Stimulated activated CD4-positive, alpha-beta T cell treated with anti-CD3 and anti-CD28 coated beads, Interleukin-1b, Interleukin-23, amount 100 ng/mL, for 1 hour (primary cell): ENCODE measurements around the gene MATK.
"Not testable (repeated sequence)": the region's sequence is repeated elsewhere in the genome, so short reads cannot be mapped to it uniquely, and the experiment has no call there.

ENCODE experiments used
- DNase-seq, 2 donors: peaks; one replicate each; pipeline ENCODE4 v3.0.0-alpha.2; 2020; ENCODE audit warnings: low read depth in 2 of 2

The MATK gene

DNA sequence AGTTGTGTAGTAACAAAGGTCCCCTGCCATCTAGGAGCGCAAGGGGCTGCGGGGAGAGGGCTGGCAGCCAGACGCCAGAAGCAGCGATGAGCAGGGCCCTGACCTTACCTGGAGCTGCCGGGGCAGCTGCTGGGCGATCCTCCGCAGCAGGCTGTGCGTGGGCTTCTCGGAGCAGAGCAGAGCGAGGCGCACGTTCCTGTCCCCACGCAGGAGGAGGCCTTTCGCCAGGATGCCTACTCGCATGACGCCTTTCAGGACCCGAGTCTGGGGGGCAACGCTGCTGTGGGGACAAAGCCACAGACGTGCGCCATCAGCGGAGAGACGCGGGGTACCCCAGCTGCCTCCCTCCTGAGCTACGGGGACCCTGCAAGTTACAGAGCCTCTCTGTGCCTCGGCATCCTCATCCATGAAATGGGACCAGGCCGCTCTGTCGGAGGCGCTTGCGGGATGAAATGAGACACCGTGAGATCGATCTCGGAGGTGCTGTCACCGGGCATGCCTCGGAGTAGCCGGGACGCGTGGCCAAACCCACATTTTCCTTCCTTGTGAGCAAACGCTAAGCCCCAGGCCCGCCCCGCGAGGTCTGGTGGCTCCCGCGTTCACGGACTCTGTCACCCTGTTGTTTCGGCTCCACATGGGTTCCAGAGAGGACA, 30.5 kb upstream of the MATK start:
- DNase-seq: no peak

DNA sequence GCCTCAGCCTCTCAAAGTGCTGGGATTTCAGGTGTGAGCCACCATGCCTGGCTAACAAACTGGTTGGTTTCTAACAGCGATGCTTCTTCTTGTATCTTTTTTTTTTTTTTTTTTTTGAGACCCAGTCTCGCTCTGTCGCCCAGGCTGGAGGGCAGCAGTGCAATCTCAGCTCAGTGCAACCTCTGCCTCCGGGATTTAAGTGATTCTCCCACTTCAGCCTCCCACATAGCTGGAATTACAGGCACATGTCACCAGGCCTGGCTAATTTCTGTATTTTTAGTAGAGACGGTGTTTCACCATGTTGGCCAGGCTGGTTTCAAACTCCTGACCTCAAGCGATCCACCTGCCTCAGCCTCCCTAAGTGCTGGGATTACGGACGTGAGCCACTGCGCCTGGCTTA, 30.0 kb upstream of the MATK start:
- not testable (repeated sequence) for DNase-seq

DNA sequence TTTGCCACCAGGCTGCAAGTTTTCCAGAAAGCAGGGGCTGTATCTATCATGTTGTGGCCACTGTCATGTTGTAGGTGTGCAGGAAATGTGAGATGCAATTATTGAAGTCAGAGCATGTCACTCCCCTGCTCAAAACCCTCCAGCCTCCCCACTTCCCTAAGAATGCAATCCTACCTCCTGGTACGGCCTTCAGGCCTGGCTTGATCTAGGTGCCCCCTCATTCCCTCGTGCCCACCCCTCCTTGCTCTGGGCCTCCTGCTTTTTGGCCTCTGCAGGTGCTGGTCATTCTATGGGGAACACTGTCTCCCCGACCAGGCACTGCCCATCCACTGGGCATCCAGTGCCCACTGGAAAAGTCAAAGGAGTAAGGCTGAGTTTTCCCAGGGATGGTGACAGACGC, 28.5 kb upstream of the MATK start:
- no peak for DNase-seq

DNA sequence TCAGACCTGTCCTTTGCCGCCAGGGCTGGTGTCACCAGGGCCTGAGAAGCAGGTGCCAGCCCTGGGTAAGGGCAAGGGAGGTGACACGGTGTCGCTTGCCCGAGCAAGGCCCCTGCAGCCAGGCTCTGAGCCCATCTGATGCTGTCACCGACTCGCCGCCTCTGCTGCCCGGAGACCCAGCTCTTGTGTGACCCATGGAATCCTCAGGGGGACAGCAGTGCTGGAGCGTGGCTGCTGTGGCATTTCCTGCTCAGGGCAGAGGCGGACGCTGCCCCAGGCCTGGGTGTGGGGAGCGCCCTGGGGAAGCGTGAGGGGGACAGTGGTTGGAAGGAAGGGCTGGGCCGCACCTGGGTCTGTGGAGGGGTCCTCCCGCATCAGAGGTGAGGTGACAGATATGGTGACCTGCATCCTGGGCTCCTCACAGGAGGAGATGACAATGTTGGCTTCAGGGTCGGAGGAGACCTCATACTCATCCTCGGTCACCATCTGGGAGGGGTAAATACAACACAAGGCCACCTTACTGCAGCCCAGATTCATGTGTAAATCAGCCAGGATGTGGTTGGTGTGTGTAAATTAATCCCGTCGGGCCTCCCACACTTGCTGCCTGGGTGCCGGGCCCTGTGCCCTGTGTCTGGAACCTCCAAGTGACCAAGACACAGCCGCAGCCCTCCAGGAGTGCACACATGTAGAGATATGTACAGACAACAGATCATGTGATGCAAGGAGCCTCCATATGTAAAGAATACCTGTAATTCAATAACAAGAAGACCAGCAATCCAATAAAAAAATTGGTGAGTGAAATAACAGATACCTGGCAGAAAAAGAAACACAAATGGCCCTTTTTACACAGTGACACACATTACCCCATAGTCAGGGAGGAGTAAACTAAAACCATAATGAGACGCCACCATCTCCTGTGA, 27.6 kb upstream of the MATK start:
- DNase-seq: no peak

DNA sequence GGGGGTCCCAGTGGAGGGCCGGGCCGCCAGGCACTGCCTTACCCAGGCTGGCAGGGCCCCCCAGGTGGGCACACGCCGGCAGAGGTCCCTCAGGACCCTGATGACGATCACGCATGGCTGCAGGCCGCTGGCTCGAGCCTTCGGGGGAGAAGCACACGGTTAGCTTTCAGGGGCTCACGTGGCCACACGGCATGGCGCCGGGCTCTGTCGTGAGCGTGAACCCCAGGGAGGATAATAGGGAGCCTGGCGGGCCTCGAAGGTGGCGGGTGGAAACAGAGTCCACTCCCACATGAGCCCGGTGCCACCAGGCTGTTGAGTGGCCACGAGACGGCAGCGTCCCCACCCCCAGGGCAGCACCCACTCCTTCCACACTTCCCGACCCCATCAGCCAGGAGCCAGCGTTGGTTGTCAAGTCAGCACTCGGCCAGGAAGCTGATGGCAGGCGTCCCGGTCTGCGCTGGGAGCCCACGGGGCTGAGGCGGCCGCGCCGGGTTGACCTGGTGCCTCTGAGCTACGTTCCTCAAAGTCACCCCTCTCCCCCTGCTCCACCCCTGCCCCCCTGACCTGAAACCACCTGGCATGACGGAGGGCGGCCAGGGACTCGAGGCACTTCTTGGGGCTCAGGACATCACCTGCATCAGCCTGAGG, 24.7 kb upstream of the MATK start:
- no peak for DNase-seq

DNA sequence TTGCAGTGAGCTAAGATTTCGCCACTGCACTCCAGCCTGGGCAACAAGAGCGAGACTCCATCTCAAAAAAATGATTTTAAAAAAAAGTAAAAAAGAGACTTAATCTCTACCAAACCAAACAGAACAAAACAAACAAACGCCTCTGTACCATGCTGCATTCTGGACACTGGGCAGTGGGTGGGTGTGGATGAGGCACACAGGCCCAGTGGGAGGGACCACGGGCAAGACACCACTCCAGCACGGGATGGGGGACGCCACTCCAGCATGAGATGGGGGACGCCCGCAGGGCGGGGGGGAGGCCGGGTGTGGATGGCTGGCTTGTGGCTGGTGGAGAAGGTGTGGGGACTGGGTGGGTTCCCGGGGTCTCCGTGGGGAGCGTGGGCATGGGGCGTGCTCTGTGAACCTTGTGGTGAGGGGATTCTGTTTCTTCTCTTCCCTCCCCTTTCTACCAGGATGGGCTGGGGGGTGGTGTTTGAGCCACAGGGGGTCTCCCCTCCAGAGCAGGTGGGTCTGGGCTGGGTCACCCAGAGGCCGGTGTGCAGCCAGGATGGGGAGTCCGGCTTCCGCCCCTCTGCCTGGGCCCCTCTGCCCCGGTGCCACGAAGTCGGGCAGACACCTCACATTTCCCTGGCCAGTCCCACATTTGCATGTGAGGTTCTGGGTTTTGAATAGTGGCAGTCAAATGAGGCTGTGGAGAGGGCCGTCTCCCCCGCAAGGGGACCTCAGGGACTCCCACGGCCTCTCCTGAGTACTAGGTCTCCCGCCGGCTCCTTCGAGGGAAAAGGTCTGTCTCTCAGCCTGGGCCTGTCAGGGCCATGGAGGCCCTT, 23.9 kb upstream of the MATK start:
- DNase-seq: no peak

DNA sequence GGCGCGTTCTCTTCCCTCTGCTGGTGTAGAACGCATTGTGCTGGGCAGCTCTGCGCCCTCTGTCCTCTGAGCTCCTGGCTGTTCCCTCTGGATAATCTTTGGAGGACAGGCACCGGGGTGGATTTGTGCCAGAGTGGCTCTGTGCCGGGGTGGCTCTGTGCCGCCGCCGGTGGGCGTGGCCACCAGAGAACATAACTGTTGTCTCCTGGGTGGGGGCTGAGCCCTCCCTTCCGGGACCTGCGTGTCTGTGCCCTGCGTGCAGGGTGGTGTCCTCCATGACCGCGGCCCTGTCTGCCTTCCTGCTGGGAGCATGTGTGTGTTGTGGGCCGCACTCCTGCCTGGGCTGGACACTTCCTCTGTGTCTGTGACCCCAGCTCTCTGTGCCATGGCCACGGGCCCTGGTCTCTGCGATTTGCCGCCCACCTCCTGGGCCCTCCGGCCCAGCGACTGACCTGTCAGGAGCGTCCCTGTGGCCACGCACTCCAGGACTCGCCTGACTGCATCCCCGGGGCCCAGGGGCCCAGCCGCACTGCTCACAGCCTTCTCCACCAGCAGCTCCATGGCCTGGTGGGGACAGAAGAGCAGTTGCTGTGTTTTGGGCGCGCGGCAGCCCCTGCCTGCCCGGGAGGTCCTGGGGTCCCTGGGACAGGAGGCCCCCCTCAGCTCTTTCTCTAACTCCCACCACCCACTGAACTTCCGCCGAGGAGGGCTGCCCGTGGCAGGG, 22.4 kb upstream of the MATK start:
- DNase-seq: no peak

DNA sequence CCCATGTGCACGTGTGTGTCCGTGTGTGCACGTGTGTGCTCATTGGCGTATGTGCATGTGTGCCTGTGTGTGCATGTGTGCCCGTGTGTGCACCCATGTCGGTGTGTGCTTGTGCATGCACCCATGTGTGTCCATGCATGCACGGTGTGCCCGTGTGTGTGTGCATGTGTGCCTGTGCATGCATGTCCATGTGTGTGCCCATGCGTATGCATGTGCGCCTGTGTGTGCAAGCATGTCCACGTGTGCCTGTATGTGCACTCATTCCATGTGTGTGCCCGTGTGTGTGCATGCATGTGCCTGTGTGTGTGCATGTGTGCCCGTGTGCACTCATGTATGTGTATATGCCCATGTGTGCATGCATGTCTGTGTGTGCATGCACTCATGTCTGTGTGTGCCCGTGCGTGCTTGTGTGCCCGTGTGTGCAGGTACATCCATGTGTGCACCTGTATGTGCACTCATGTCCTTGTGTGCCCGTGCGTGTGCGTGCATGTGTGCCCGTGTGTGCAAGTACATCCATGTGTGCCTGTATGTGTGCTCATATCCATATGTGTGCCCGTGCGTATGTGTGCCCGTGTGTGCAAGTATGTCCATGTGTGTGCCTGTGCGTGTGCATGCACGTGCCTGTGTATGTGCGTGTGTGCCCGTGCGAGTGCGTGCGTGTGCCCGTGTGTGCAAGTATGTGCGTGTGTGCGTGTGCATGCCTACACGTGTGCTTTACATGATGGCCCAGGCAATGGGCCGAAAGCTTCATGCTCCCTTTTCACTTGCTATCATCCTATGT, 21.6 kb upstream of the MATK start:
- DNase-seq: no peak

DNA sequence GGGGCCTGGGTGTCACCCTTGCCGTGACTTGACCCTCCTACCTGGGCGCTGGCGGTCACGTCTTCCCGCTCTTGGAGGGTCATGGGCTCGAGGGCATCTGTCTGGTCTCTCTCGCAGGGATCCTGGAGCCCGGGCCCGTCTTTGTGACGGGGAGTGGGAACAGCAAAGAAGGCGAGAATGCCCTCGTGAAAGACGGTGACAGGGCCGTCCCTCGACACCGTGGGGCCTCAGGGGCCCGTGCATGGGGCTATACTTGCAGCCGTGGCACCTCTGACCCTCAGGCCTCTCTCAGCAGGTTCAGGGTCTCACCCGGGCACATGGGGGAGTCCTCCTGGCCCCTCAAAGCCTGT, 20.9 kb upstream of the MATK start:
- no peak for DNase-seq

DNA sequence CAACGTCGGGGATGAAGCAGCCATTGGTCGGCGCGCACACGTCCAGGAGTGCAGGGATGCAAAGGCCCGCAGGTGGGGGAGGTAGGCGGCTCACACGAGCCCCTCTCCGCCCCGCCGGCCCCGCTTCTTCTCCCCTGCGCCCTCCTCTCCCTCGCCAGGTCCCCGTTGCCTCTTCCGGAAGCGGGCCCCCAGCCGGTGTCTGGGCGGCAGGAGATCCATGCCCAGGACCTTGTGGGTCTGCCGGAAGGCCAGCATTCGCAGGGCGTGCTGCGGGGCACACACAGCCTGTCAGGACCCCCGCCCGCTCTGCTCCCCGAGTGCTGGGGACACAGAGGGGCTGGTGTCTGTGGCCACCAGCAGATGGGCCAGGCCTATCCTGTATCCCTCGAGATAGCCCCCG, 19.7 kb upstream of the MATK start:
- DNase-seq: no peak

DNA sequence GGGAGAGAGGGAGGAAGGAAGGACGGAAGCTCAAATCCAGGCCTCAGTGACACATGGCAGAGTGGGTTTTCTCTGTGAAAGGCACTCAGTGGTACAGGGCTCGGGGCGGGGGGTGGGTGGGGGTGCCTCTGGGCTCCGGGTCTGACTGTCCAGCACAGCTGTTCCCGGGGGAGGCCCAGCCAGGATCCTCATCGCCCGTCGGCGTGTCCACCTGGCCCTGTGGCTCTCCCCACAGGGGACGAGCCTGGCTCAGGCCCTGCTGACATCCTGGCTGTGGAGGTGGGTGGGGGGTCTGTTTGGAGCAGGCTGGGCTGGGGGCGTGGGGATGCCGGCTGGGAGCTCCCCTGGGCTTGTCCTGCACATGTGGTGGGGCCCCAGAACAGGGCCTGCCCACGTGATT, 18.2 kb upstream of the MATK start:
- no peak for DNase-seq

DNA sequence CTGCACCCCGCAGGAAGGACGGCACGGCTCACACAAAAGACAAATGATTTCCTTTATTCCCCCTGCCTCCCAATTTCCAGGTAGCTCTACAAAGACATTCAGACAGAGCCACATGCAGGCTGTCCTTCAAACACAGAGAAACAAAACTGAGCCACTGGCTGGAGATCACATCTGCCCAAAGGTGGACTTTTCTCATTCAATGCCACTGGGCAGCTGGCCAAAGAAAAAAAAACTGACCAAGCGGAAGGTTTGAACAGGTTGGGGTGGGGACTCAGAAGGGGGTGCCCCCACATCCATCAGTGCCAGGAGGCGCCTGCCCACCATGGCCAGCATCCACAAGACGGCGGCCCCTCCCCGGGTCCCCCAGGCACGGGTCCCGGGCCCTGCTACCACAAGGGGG, 17.8 kb upstream of the MATK start:
- no peak for DNase-seq

DNA sequence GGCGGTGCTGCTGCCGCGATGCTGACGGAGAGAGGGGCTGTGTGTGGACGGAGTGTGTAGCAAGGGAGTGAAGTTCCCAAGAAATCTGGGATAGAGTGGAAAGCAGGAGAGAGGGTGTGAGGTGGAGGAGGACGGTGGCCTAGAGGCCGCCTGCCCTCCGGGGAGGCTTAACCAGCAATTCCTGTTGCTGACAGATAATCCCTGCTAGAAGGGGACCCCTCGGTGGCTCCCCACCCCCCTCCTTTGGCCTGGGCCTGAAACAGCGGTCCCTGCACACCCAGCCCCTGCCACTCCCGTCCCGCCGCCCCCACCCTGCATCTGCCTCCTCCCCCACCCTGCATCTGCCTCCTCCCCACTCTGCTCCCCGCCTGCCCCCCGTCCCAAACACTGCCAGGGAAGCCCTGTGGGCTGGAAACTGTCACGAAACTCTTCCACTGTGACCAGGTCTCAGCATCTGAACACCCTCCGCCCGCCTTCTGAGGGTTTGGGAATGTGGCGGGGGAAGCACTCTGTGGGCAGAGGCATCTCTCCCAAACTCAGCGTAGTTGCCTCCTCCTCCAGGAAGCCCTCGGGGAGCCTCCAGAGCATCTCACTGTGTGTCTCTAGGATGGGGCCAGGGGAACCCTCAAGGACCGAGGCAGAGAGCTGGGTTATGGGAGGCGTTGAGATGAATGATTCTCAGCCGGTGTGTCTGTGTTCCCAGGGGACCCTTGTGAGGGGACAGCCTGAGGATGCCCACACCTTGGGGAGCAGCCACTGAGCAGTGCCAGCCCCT, 17.1 kb upstream of the MATK start:
- DNase-seq: no peak

DNA sequence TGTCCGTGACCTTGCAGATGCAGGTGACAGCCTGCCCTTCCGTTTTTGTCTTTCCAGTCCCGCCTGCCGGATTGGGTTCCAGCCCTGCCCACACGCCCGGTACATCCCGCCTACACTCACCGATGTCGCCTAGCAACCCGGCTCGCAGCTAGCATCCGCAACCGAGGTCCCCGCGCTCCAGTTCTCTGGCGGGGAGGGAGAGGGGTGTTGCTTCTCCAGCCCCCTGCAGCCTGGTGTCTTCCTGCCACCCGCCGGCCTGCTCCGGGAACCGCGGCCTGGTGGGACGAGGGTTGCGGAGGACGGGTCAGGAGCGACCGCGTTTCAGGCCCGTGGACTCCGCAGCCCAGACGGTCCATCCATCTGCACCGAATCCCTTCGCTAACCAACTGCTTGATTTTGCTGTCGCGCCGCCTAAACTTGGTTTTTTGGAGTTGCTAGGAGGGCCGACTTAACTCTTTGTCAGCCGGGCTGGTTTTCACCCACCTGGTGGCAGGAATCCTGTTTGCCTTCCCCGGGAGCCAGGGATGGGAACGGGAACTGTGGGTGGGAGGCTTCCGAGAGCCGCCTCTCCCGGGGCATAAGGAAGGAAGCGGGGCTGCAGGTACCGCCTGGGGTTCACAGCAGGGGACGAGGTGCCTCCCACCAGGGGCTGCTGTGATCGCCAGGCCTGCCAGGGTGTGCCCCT, 15.4 kb upstream of the MATK start:
- DNase-seq: peak in 1 of 2 donors; percentile 25

DNA sequence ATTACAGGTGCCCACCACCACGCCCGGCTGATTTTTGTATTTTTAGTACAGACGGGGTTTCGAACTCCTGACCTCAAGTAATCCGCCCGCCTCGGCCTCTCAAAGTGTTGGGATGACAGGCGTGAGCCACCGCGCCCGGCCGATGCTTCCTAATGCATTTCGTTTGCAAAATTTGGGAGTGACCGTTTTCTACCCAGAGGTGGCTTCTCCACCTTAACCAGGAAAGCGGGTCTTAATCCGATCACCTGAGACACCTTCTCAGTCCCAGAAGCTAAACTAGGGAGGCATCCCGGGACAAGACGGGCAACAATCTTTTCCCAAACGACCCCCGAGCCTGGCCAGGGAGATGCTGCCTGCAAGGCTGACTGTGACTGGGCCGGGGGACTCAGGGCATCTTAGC, 14.8 kb upstream of the MATK start:
- no peak for DNase-seq

DNA sequence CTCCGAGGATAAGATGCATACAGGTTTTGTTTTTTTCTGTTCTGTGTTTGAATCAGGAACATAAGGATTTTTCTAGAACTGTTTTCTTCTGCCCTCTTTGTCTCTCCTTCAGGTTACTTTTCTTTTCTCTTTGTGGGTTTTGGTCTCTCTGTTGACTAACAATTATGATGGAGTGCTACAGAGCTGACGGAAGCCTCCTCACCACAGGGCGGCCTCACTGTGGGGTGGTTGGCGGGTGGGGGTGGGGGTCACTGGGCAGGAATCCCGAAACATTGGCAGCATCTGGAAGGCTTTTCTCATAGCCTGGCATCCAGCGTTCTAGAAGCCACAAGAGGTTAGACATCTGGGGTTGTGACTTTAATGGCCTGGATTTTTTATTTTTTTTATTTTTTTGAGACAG, 12.0 kb upstream of the MATK start:
- DNase-seq: no peak

DNA sequence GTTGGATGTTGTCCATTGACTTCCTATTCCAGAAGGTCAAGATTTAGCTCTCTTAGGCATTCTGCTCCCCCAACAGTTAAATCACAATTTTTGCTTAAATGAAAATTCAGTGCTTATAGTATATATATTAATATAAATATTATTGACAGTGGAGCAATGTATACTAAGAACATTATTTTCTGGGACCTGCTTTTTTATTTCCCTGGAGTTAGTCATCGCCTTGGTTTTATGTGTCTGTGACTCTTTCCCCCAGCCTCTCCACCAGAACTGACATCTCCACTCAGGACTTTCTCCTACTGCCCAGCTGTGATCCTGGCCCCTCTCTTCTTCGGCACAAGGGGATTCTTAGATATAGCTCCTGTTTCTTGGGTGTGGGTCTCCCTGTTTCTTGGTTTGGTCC, 10.2 kb upstream of the MATK start:
- DNase-seq: no peak

DNA sequence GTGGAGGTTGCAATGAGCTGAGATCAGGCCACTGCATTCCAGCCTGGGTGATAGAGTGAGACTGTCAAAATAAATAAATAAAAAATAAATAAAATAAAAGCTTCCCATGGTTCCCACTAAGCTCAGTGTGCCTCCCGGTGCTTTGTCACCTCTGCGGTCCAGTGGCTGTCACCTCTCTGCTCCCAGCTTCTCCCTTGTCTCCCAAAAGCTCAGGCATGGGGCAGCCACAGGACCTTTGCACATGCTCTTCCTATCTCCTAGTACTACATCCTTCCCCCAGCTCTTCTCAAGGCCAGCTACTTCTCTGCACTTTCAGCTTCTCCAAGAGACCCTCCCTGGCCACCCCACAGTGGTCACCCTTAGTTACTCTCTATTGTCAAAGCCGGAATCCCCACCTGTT, 7.6 kb upstream of the MATK start:
- DNase-seq: no peak

DNA sequence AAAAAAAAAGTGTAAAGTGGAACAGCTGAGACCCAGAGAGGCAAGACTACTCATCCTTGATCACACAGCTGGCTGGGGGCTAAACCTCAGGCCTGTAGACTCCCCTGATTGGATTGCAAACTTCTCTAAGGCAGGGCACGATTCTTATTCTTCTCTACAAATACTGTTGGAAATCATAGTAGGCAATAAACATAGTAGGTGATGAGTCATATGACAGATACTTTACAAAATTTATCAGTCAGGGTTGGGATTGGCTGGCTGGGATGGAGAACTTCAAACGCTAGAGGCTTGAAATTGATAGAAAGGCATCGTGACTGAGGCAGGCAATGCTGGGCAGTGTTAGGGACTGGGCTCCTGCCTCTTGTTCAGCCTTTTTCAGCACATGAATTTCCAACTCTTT, 5.9 kb upstream of the MATK start:
- no peak for DNase-seq
